Erythroblast (primary cell): ENCODE measurements around the gene LCE4A.
"Not testable (repeated sequence)": the region's sequence is repeated elsewhere in the genome, so short reads cannot be mapped to it uniquely, and the experiment has no call there.

Experiments
- DNase-seq, 2 experiments: peaks; one replicate each; lab custom pipeline; 2025; lab: John Stamatoyannopoulos, UW
- GATA1 ChIP-seq: IDR thresholded peaks from 2 replicates; pipeline ENCODE4 v1.6.1; 2011; ENCODE audit warnings: low read depth, mild to moderate bottlenecking, control low read depth, low read length, moderate library complexity
- POLR2A ChIP-seq: IDR thresholded peaks from 2 replicates; pipeline ENCODE4 v1.6.1; 2011; ENCODE audit warnings: mild to moderate bottlenecking, low read length

LCE4A gene

GRCh38 chr1:152707860-152708259 lies at the start of gene LCE4A:
Gene LCE4A, plus strand, starts transcription at chr1:152708160. Its CDS starts 916 bp downstream, at chr1:152709076.
- no peak for TF ChIP-seq GATA1
- TF ChIP-seq POLR2A: no peak
- DNase-seq: no peak

- DNase-seq: no peak
- TF ChIP-seq POLR2A (no peak), GATA1 (no peak)
These were observed 49.3 kb upstream of the LCE4A start for GRCh38 chr1:152658649-152659048.

GRCh38 chr1:152663098-152663497 lies 44.9 kb upstream of the LCE4A start, which contains the start of gene LCE2D:
Gene LCE2D, plus strand, starts transcription at chr1:152663380. Its CDS starts 726 bp downstream, at chr1:152664106.
- TF ChIP-seq GATA1 (no peak), POLR2A (no peak)
- DNase-seq: no peak

- DNase-seq: not testable (repeated sequence)
These were observed 41.8 kb upstream of the LCE4A start for GRCh38 chr1:152666171-152666570.

- DNase-seq: no peak
- no peak for TF ChIP-seq POLR2A
These were observed 40.3 kb upstream of the LCE4A start for GRCh38 chr1:152667648-152668047.

- DNase-seq: no peak
- TF ChIP-seq GATA1 (no peak), POLR2A (no peak)
These were observed 34.9 kb upstream of the LCE4A start for GRCh38 chr1:152673016-152673415.

GRCh38 chr1:152674983-152675382 lies 33.0 kb upstream of the LCE4A start, which contains the start of gene LCE2C:
Gene LCE2C, plus strand, starts transcription at chr1:152675279. Its CDS starts 737 bp downstream, at chr1:152676016.
- not testable (repeated sequence) for DNase-seq

- TF ChIP-seq GATA1 (no peak), POLR2A (no peak)
- no peak for DNase-seq
These were observed 28.5 kb upstream of the LCE4A start for GRCh38 chr1:152679459-152679858.

- no peak for DNase-seq
- no peak for TF ChIP-seq POLR2A
- no peak for TF ChIP-seq GATA1
These were observed 26.3 kb upstream of the LCE4A start for GRCh38 chr1:152681616-152682015.

GRCh38 chr1:152683846-152684245 lies 24.1 kb upstream of the LCE4A start:
- no peak for TF ChIP-seq POLR2A
- no peak for TF ChIP-seq GATA1
- no peak for DNase-seq

- not testable (repeated sequence) for DNase-seq
These were observed 22.1 kb upstream of the LCE4A start, which contains the start of gene LCE2B for GRCh38 chr1:152685823-152686222. Gene LCE2B, plus strand, starts transcription at chr1:152686123. Its CDS starts 721 bp downstream, at chr1:152686844.

GRCh38 chr1:152697701-152698600 lies 10.0 kb upstream of the LCE4A start, which contains the start of gene LCE2A:
Gene LCE2A, plus strand, starts transcription at chr1:152698345. Its CDS starts 557 bp downstream, at chr1:152698902.
- DNase-seq: no peak

GRCh38 chr1:152699746-152700145 lies 8.2 kb upstream of the LCE4A start:
- TF ChIP-seq GATA1 (no peak), POLR2A (no peak)
- no peak for DNase-seq

More at GRCh38 chr1:152697701-152698600, 10.0 kb upstream of the LCE4A start, which contains the start of gene LCE2A:
- TF ChIP-seq GATA1 (no peak), POLR2A (no peak)

GRCh38 chr1:152718238-152718637 lies 10.3 kb downstream of the LCE4A start:
- DNase-seq: no peak
- no peak for TF ChIP-seq POLR2A
- no peak for TF ChIP-seq GATA1

GRCh38 chr1:152725261-152725660 lies 17.3 kb downstream of the LCE4A start:
- DNase-seq: no peak

More at GRCh38 chr1:152725261-152725660, 17.3 kb downstream of the LCE4A start:
- no peak for TF ChIP-seq GATA1
